ENCODE measurements around the gene NOVA1. TPM values are rescaled to one million over a fixed set of nuclear protein-coding genes. Genes with fewer than 3 reads are reported as not detected.
"Not testable (repeated sequence)": the region's sequence is repeated elsewhere in the genome, so short reads cannot be mapped to it uniquely, and the experiment has no call there.

NOVA1 gene, protein sequence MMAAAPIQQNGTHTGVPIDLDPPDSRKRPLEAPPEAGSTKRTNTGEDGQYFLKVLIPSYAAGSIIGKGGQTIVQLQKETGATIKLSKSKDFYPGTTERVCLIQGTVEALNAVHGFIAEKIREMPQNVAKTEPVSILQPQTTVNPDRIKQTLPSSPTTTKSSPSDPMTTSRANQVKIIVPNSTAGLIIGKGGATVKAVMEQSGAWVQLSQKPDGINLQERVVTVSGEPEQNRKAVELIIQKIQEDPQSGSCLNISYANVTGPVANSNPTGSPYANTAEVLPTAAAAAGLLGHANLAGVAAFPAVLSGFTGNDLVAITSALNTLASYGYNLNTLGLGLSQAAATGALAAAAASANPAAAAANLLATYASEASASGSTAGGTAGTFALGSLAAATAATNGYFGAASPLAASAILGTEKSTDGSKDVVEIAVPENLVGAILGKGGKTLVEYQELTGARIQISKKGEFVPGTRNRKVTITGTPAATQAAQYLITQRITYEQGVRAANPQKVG
- polyA plus RNA-seq (2011; rRNA removed) (9.8 and 17.1 TPM in 2 replicates), polyA plus RNA-seq (2017; fragmentation: RNase III; extraction: RNeasy Plus Mini Kit Qiagen cat#74134 plus additional on column Dnase treatment) (5.0 to 5.1 TPM (median 5.0 TPM) in 3 replicates), polyA minus RNA-seq (2011; rRNA and poly(A)+ RNA removed) (9.3 and 11.3 TPM in 2 replicates)
- 3.5 and 3.6 TPM in 2 replicates for polyA plus RNA-seq (2012; cell fraction: cytosol; rRNA removed)
- 2.3 and 3.2 TPM in 2 replicates for polyA plus RNA-seq (2012; cell fraction: nucleus; rRNA removed)

DNA sequence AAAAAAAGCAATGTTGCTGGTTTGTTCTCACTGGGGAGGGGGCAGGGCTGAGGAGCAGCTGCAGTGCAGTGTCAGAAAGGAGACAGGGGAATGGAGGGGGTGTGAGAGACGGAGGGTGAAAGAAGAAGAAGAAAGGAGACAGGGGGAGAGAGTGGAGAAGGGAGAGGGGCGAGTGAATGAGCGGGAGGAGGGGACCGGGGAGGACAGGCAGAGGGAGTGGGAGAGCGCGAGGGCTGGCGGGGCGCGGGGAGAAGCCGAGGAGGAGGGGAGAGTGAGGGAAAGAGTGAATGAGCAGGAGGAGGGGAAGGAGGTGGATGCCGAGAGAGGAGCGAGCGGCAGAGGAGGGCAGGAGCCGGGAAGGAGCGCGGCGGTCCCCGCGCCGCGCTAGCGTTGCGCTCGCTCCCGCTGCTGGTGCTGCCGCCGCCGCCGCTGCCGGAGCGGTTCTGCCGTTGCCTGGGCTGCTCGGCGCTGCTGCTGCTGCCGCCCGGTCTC lies at the start of gene NOVA1:
Gene NOVA1 (minus strand): TSS at position 445 of the 492 bp plus-strand sequence. CDS start 597 bp downstream, outside the sequence.
- peak within 1 kb of the TSS; percentile 60 for H3K4me3 ChIP-seq
- H3K27ac ChIP-seq: peak within 1 kb of the TSS; percentile 89 to 95
- TF ChIP-seq SMC3 (IDR thresholded peaks at IDR 0.05): no peak
- no peak for TF ChIP-seq RARB (CRISPR knock-in tag; IDR thresholded peaks at IDR 0.05)
- TF ChIP-seq EHMT2 (IDR thresholded peaks at IDR 0.05; ENCODE audit: low read depth): no peak
- no peak for TF ChIP-seq CTCF (IDR thresholded peaks at IDR 0.05)
- no peak for TF ChIP-seq CHD2 (IDR thresholded peaks at IDR 0.05; ENCODE audit: low read length, partially characterized antibody)
- TF ChIP-seq PHF8 (IDR thresholded peaks at IDR 0.05; ENCODE audit: borderline replicate concordance, low read depth): peak; percentile 23; the same call in 1 of the 2 replicates
- no peak for TF ChIP-seq USF2 (IDR thresholded peaks at IDR 0.05)
- TF ChIP-seq, protein P1, sequence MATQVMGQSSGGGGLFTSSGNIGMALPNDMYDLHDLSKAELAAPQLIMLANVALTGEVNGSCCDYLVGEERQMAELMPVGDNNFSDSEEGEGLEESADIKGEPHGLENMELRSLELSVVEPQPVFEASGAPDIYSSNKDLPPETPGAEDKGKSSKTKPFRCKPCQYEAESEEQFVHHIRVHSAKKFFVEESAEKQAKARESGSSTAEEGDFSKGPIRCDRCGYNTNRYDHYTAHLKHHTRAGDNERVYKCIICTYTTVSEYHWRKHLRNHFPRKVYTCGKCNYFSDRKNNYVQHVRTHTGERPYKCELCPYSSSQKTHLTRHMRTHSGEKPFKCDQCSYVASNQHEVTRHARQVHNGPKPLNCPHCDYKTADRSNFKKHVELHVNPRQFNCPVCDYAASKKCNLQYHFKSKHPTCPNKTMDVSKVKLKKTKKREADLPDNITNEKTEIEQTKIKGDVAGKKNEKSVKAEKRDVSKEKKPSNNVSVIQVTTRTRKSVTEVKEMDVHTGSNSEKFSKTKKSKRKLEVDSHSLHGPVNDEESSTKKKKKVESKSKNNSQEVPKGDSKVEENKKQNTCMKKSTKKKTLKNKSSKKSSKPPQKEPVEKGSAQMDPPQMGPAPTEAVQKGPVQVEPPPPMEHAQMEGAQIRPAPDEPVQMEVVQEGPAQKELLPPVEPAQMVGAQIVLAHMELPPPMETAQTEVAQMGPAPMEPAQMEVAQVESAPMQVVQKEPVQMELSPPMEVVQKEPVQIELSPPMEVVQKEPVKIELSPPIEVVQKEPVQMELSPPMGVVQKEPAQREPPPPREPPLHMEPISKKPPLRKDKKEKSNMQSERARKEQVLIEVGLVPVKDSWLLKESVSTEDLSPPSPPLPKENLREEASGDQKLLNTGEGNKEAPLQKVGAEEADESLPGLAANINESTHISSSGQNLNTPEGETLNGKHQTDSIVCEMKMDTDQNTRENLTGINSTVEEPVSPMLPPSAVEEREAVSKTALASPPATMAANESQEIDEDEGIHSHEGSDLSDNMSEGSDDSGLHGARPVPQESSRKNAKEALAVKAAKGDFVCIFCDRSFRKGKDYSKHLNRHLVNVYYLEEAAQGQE (IDR thresholded peaks at IDR 0.05): no peak
- H3K9me3 ChIP-seq: no peaks in the 10 kb centered on the region
- 1% methylated on average over 34 of the region's 36 CpGs for WGBS (ENCODE audit: missing lambda C conversion rate)
- peak; percentile 72 to 74 for ATAC-seq
- CTCF ChIA-PET: no interaction called here
- peak in 1 of 2 experiments; percentile 3 for DNase-seq (ENCODE audit: low read depth in 1 of 2, low spot score in 1 of 2)
- POLR2A ChIA-PET: interaction anchor here (0.6 to 0.7 kb wide), 2 partner anchors 73 to 331 kb away, joined by 5 to 14 read pairs; no protein-coding TSS in a partner anchor
- peaks cover 12% of the 10 kb centered on the region; the same call in 2 of the 3 replicates for H3K4me1 ChIP-seq
- H3K4me2 ChIP-seq: peak within 1 kb of the TSS; percentile 72
- no peak for FAIRE-seq

DNA sequence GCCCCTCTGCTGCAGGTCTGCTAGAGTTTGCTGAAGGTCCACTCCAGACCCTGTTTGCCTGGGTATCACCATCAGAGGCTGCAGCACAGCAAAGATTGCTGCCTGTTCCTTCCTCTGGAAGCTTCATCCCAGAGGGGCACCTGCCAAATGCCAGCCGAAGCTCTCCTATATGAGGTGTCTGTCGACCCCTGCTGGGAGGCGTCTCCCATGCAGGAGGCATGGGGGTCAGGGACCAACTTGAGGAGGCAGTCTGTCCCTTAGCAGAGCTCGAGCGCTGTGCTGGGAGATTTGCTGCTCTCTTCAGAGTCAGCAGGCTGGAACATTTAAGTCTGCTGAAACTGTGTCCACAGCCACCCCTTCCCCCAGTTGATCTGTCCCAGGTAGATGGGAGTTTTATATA lies 47.2 kb upstream of the NOVA1 start:
- FAIRE-seq; CTCF ChIA-PET; H3K4me2 ChIP-seq; POLR2A ChIA-PET; H3K4me3 ChIP-seq; ATAC-seq; DNase-seq (ENCODE audit: low read depth in 1 of 2, low spot score in 1 of 2); H3K4me1 ChIP-seq; H3K27ac ChIP-seq; H3K9me3 ChIP-seq: not testable (repeated sequence)
- WGBS (ENCODE audit: missing lambda C conversion rate): 65% methylated on average over 4 of the region's 5 CpGs

GRCh38 chr14:26636561-26636960 lies 38.7 kb upstream of the NOVA1 start:
- H3K9me3 ChIP-seq: no peaks in the 10 kb centered on the region
- FAIRE-seq: no peak
- H3K4me1 ChIP-seq: no peaks in the 10 kb centered on the region
- no peak for ATAC-seq
- TF ChIP-seq JUN (IDR thresholded peaks at IDR 0.05): no peak
- no peak for TF ChIP-seq KDM1A (IDR thresholded peaks at IDR 0.05; ENCODE audit: low read depth)
- TF ChIP-seq POLR2AphosphoS2 (conservative IDR thresholded peaks at IDR 0.05; ENCODE audit: low read length): no peak
- TF ChIP-seq EP300 (IDR thresholded peaks at IDR 0.05): no peak
- TF ChIP-seq MAZ (IDR thresholded peaks at IDR 0.05; ENCODE audit: borderline replicate concordance, low read depth, low read length): no peak
- TF ChIP-seq ZNF302 (CRISPR knock-in tag; IDR thresholded peaks at IDR 0.05): no peak
- no peak for TF ChIP-seq ZFP36 (IDR thresholded peaks at IDR 0.05; ENCODE audit: borderline replicate concordance, partially characterized antibody)
- TF ChIP-seq CBX8 (IDR thresholded peaks at IDR 0.05): no peak
- POLR2A ChIA-PET: no interaction called here
- WGBS (ENCODE audit: missing lambda C conversion rate): 46% methylated on average over 5 of the region's 5 CpGs
- CTCF ChIA-PET: interaction anchor here (0.6 kb wide), 1 partner anchor 221 kb away, joined by 4 read pairs; no protein-coding TSS in a partner anchor
- H3K27ac ChIP-seq: no peak overlapping the region
- no peak overlapping the region for H3K4me3 ChIP-seq
- DNase-seq (ENCODE audit: low read depth in 1 of 2, low spot score in 1 of 2): no peak
- no peak overlapping the region for H3K4me2 ChIP-seq

GRCh38 chr14:26634946-26635345 lies 37.1 kb upstream of the NOVA1 start:
- DNase-seq (ENCODE audit: low read depth in 1 of 2, low spot score in 1 of 2); FAIRE-seq; H3K4me1 ChIP-seq; H3K4me3 ChIP-seq; H3K27ac ChIP-seq; ATAC-seq; H3K9me3 ChIP-seq; CTCF ChIA-PET; H3K4me2 ChIP-seq: not testable (repeated sequence)
- 82% methylated on average over 25 of the region's 25 CpGs for whole genome bisulfite sequencing (ENCODE audit: missing lambda C conversion rate)
- POLR2A ChIA-PET: interaction anchor here (0.5 kb wide), 1 partner anchor 404 kb away, joined by 4 read pairs; no protein-coding TSS in a partner anchor
